Thoracic aorta (tissue), 2 donors: ENCODE data around the gene LSG1. TPM values are rescaled to one million over a fixed set of nuclear protein-coding genes. Genes with fewer than 3 reads are reported as not detected.

Experiments
- ATAC-seq: fragments of 150-250 bp; one replicate; pipeline ENCODE4 v1.8.0; 2017; ENCODE audit warnings: low read depth; ENCODE audit not compliant: insufficient number of reproducible peaks, low FRiP score
- DNase-seq: peaks from one replicate; pipeline ENCODE4 v3.0.0-alpha.2; 2020; ENCODE audit warnings: low spot score
- H3K27ac ChIP-seq, 2 donors: fragments of 200-600 bp; sonication (generic); 1 replicate in 1 of 2; 2 replicates in 1 of 2; pipeline ENCODE4 v1.5.1; 2016; ENCODE audit warnings: mild to moderate bottlenecking in 2 of 2, moderate library complexity in 2 of 2
- H3K27me3 ChIP-seq: fragments of 200-600 bp; sonication (generic); replicated peaks from 2 replicates; pipeline ENCODE4 v1.6.0; 2016; ENCODE audit warnings: mild to moderate bottlenecking; ENCODE audit not compliant: insufficient read depth
- H3K36me3 ChIP-seq: fragments of 200-600 bp; sonication (generic); one replicate; pipeline ENCODE4 v1.5.1; 2016
- H3K4me1 ChIP-seq, 2 donors: fragments of 200-600 bp; sonication (generic); 1 replicate in 1 of 2; 2 replicates in 1 of 2; pipeline versions ENCODE4 v1.5.1 to v1.6.0; 2016; ENCODE audit warnings: low read depth in 2 of 2, mild to moderate bottlenecking in 1 of 2; ENCODE audit not compliant: control insufficient read depth in 1 of 2
- H3K4me3 ChIP-seq: fragments of 200-600 bp; sonication (generic); 2 replicates; pipeline ENCODE4 v1.5.1; 2016; ENCODE audit warnings: mild to moderate bottlenecking
- H3K9me3 ChIP-seq: fragments of 200-600 bp; sonication (generic); 2 replicates; pipeline ENCODE4 v1.5.1; 2016
- total RNA-seq, 2 donors: library from RNA; depleted of rRNA; stranded (reverse); fragments of >200 nt; gene quantifications; one replicate each; pipeline versions ENCODE4 v1.1.0 to v1.2.3, GENCODE V29; 2016
- TF ChIP-seq, protein P1 (sequence below): fragments of 200-600 bp; sonication (generic); IDR thresholded peaks from one replicate; pipeline ENCODE4 v1.5.1; 2019; ENCODE audit warnings: antibody characterized with exemption

Gene LSG1
- total RNA-seq, 2 donors from 2014 or later, result 19.4 to 59.3 TPM

DNA sequence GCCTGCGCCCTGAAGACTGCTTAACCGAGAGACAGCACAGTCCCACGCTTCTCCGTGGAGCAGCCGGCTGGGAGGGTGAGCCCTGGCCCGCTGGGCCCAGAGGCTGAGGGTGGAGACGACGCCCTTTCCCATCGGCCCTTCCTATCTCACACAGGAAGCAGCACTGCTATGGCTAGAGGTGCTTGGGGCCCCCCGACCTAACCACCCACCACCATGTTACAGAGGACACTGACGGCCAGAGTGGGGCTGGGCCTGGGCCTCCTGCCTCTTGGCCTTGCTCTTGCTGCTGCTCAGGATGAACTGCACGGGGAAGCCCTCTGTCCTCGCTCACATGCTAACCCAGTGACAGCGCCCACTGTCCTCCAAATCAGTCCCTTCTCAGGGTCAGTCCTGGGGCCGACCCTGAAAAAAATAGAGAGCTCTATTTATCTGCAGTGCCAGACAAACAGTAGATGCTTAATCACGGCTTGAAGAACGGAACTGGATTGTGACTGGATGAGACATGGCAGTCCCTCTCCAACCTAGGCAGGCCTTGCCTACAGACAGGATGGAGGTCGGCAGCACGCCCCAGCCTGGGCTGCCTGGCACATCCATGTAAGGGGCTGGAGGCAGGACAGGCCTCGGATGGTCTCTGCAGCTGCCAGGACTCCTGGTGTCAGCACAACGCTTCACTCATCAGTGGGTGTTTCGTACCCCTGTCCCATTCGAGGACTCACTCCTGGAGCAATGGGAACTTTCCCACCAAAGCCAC lies 53.0 kb downstream of the LSG1 start:
- no peaks in the 10 kb centered on the region for H3K27me3 ChIP-seq
- TF ChIP-seq, protein P1, sequence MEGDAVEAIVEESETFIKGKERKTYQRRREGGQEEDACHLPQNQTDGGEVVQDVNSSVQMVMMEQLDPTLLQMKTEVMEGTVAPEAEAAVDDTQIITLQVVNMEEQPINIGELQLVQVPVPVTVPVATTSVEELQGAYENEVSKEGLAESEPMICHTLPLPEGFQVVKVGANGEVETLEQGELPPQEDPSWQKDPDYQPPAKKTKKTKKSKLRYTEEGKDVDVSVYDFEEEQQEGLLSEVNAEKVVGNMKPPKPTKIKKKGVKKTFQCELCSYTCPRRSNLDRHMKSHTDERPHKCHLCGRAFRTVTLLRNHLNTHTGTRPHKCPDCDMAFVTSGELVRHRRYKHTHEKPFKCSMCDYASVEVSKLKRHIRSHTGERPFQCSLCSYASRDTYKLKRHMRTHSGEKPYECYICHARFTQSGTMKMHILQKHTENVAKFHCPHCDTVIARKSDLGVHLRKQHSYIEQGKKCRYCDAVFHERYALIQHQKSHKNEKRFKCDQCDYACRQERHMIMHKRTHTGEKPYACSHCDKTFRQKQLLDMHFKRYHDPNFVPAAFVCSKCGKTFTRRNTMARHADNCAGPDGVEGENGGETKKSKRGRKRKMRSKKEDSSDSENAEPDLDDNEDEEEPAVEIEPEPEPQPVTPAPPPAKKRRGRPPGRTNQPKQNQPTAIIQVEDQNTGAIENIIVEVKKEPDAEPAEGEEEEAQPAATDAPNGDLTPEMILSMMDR, result no peak
- no peaks in the 10 kb centered on the region for H3K36me3 ChIP-seq
- ATAC-seq (no peak), DNase-seq (no peak)
- no peak overlapping the region for H3K27ac ChIP-seq
- H3K4me1 ChIP-seq, result no peaks in the 10 kb centered on the region
- no peaks in the 10 kb centered on the region for H3K9me3 ChIP-seq
- H3K4me3 ChIP-seq, result no peak overlapping the region

DNA sequence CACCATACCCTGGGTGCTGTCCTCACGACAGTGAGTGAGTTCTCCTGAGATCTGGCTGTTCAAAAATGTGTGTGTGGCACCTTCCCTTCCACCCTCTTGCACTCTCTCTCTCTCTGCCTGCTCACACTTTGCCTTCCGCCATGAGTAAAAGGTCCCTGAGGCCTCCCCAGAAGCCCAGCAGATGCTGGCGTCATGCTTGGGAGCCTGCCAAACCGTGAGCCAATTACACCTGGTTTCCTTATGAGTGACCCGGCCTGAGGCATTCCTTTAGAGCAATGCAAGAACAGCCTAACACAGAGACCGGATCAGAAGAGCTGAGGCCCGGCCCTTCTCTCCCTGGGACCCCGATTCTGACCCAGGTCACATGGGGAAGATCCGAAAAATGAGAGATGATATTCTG lies 54.2 kb downstream of the LSG1 start:
- no peak for ATAC-seq
- no peak overlapping the region for H3K27ac ChIP-seq
- no peaks in the 10 kb centered on the region for H3K27me3 ChIP-seq

GRCh38 chr3:194617143-194617671 lies 54.8 kb downstream of the LSG1 start:
- Histone ChIP-seq H3K27ac (no peak overlapping the region), H3K4me1 (no peaks in the 10 kb centered on the region), H3K4me3 (no peak overlapping the region), H3K9me3 (no peaks in the 10 kb centered on the region), H3K27me3 (no peaks in the 10 kb centered on the region), H3K36me3 (no peaks in the 10 kb centered on the region)
- ATAC-seq, result no peak
- TF ChIP-seq, protein P1, result no peak
- DNase-seq, result no peak

More for the DNA sequence above, 54.2 kb downstream of the LSG1 start:
- DNase-seq, result no peak
- H3K4me1 ChIP-seq, result no peaks in the 10 kb centered on the region
- H3K36me3 ChIP-seq, result no peaks in the 10 kb centered on the region
- H3K9me3 ChIP-seq, result no peaks in the 10 kb centered on the region
- H3K4me3 ChIP-seq, result no peak overlapping the region
- TF ChIP-seq, protein P1, result no peak

GRCh38 chr3:194615226-194615625 lies 56.8 kb downstream of the LSG1 start:
- Histone ChIP-seq H3K4me1 (no peaks in the 10 kb centered on the region), H3K27me3 (no peaks in the 10 kb centered on the region), H3K27ac (no peak overlapping the region), H3K9me3 (no peaks in the 10 kb centered on the region), H3K4me3 (no peak overlapping the region), H3K36me3 (no peaks in the 10 kb centered on the region)
- ATAC-seq (no peak), DNase-seq (no peak)
- TF ChIP-seq, protein P1, result no peak

- no peaks in the 10 kb centered on the region for H3K27me3 ChIP-seq
- TF ChIP-seq, protein P1, result no peak
- no peak for ATAC-seq
- H3K9me3 ChIP-seq, result no peaks in the 10 kb centered on the region
- H3K27ac ChIP-seq, result no peak overlapping the region
- no peaks in the 10 kb centered on the region for H3K4me1 ChIP-seq
- DNase-seq, result no peak
- H3K4me3 ChIP-seq, result no peak overlapping the region
- H3K36me3 ChIP-seq, result no peaks in the 10 kb centered on the region
These were observed 59.8 kb downstream of the LSG1 start for GRCh38 chr3:194612221-194612620.
